HG02973 (cell line): ENCODE measurements around the gene TRAPPC8.
"Not testable (repeated sequence)": the region's sequence is repeated elsewhere in the genome, so short reads cannot be mapped to it uniquely, and the experiment has no call there.

ENCODE experiments used
- ATAC-seq: cut with Tn5 transposase; IDR thresholded peaks from one replicate; pipeline ENCODE4 v1.9.1; 2021; ENCODE audit warnings: moderate library complexity; ENCODE audit not compliant: unreplicated experiment

Gene TRAPPC8, protein sequence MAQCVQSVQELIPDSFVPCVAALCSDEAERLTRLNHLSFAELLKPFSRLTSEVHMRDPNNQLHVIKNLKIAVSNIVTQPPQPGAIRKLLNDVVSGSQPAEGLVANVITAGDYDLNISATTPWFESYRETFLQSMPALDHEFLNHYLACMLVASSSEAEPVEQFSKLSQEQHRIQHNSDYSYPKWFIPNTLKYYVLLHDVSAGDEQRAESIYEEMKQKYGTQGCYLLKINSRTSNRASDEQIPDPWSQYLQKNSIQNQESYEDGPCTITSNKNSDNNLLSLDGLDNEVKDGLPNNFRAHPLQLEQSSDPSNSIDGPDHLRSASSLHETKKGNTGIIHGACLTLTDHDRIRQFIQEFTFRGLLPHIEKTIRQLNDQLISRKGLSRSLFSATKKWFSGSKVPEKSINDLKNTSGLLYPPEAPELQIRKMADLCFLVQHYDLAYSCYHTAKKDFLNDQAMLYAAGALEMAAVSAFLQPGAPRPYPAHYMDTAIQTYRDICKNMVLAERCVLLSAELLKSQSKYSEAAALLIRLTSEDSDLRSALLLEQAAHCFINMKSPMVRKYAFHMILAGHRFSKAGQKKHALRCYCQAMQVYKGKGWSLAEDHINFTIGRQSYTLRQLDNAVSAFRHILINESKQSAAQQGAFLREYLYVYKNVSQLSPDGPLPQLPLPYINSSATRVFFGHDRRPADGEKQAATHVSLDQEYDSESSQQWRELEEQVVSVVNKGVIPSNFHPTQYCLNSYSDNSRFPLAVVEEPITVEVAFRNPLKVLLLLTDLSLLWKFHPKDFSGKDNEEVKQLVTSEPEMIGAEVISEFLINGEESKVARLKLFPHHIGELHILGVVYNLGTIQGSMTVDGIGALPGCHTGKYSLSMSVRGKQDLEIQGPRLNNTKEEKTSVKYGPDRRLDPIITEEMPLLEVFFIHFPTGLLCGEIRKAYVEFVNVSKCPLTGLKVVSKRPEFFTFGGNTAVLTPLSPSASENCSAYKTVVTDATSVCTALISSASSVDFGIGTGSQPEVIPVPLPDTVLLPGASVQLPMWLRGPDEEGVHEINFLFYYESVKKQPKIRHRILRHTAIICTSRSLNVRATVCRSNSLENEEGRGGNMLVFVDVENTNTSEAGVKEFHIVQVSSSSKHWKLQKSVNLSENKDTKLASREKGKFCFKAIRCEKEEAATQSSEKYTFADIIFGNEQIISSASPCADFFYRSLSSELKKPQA (N-terminal part only)

DNA sequence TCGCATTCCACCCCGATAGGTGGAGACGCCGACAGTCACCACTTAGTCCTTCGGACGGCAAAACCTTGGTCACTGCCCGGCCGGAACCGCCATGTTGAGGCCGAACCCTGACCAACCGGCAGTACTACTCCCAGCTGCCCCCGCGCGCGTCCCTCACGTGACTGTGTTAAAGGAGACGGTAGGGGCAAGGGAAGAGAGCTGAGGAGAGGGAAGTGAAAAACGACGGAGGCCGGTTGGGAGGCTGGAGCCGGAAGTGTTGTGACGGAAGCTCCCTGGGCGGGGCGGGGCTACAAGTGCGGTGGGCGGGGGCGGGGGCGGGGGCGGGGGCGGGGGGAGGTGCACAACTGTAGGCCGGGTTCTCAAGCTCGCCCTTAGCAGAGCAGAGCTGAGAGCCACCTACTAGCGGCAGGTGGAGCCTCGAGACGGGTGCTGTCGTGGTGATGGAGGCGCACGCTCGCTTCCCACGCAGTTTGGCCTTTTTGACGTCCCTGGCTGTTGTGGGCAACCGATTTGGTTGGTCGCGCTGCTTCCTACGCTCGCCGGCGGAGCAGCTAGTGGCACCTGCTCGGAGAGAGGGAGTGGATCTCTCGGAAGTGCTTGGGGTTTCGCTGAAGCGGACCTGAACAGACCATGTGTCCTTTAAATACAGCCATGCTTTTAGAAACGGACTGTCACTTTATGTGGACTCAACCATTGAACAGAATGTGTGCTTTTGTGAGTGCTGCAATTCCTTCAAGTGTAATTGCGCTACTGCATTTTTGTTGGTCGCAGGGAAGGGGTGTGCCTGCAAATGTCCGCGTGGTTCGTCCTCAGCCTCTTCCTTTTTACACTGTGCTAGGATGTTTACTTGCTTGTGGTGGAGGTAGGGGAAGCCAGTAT lies at the start of gene TRAPPC8:
Gene TRAPPC8 (minus strand): TSS at position 130 of the 879 bp plus-strand sequence. CDS start 364 bp downstream, outside the sequence.
- peak; percentile 77 for ATAC-seq

- ATAC-seq, result peak; percentile 96
Observed at GRCh38 chr18:31990823-31991222, 47.9 kb upstream of the TRAPPC8 start.

DNA sequence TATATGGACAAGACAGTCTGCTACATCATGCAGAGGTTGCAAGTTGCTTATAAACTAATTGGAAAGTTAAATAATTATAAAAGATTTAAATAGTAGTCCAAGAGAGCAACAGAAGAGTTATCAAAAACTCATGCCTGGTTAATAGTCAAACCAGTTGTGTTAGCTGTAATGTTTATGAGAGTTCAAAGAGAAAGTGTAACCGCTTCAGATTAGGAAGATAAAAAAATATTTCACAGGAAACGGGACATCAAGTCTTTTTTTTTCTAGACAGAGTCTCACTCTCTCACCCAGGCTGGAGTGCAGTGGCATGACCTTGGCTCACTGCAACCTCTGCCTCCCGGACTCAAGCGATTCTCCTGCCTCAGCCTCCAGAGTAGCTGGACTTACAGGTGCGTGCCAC lies 41.0 kb upstream of the TRAPPC8 start:
- ATAC-seq, result no peak

DNA sequence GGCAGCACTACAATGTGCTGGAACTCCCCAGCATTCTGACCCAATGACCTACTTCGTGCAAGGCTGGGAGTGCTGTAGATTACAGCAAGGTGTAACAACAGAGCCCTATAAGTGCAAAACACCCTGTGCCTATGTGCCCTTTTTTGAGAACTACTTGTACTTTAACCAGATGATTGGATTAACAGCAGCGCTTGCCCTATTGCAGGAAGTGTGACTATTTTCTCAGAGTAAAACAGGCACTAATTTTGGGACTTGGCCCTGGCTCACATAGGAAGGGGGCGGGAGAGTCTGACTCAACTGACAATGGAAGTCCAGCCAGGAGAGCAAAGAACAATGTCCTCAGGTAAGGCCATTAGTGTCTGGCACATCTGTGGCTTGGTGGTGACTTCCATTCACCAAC lies 40.1 kb upstream of the TRAPPC8 start:
- no peak for ATAC-seq

- ATAC-seq, result no peak
Observed at GRCh38 chr18:31980863-31981262, 37.9 kb upstream of the TRAPPC8 start.

- no peak for ATAC-seq
Observed at GRCh38 chr18:31979714-31980113, 36.8 kb upstream of the TRAPPC8 start.

DNA sequence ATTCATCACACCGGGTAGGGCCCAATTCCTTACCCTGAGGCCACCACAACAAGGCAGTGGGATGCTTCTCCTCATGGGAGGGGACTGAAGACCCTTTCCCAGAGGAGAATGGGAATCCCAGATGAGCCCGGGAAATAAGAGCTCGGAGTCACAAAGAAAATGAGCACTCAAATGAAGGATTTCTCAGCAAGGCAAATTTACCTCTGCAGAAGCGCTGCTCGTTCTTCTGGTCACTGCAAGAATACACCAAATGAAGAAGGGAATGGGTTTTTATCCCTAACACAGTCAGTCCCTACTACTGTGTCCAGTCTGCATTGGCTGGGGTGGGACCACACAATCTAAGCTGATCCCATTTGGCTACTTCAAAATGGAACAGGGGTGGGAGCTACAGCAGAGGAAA lies 35.7 kb upstream of the TRAPPC8 start:
- ATAC-seq, result no peak

DNA sequence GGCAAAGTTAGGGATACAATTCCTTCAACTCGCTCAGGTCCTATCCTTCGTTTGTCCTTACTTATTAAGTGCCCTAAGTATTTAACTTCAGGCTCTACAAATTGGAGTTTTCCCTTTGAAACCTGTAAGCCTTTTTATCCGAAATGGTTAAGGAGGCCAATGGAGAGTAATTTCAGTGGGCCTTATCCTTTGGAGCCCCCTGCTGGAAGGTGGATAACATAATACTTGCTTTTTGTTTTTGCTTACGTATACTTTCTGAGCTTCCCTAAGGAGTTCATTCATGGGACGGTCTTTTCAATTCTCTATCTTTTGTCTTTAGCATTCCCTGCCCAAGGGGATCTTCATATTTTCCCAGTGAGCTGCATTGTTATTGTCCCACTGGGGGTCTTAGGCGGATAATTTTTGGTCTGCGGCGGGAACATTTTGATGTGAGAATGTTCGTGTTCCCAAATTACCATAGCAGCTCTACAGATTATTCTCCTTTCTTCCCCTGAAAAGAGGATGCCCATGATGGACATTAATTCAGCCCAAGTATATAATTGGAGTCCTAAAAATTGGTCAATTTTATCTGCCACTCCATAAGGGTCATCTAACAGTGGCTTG lies 34.4 kb upstream of the TRAPPC8 start:
- no peak for ATAC-seq

DNA sequence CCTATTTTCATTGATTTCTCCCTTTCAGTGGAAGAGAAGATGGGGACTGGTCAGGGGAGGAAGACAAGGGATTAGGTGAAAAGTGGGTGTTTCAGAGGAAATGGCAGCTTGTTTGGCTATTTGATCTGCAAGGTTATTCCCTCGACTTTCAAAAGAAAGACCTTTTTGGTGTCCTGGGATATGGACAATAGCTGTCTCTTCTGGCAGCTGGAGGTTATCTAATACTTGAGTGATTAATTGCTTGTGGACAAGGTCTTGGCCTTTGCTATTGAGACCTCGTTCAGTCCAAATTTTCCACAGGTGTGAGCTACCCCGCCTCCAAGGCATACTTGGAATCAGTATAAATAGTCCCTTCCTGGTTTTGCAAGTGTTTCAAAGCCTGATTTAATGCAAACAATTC lies 33.3 kb upstream of the TRAPPC8 start:
- no peak for ATAC-seq

DNA sequence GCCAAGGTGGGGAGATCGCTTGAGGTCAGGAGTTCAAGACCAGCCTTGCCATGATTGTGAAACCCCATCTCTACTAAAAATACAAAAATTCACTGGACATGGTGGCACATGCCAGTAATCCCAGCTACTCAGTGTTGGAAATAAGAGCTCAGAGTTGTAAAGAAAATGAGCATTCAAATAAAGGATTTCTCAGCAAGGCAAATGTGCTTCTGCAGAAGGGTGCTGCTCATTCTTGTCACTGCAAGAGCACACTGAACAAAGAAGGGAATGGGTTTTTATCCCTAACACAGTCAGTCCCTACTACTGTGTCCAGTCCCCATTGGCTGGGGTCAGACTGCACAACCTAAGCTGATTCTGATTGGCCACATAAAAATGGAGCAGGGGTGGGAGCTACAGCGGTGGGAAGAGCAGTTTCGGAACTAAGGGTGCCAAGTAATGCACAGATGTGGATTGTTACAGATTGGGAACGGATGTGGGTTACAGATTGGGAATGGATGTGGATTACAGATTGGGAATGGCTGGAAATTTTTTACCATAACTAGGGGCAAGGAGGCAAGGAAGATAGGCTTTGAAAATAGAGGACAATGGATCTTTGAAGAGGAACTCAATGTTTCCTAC lies 31.1 kb upstream of the TRAPPC8 start:
- ATAC-seq, result no peak

DNA sequence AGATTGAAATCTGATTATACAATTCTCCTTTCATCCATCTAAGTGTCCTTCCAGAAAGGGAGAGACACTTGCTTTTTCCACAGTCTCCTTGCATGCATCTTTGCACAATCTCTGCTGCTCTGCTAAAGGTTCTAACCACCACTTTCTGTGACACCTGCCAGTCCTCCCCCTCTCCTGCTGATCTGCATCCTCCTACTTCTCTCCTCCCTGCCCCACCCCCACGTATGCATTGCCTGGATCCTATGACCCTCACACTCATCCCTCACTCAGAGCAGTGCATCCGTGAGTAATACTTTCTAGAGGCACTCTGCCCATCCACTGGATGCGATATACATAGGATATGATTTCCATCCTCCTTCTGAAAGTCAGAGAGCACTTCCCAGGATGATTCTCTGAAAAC lies 27.7 kb upstream of the TRAPPC8 start:
- ATAC-seq, result no peak

DNA sequence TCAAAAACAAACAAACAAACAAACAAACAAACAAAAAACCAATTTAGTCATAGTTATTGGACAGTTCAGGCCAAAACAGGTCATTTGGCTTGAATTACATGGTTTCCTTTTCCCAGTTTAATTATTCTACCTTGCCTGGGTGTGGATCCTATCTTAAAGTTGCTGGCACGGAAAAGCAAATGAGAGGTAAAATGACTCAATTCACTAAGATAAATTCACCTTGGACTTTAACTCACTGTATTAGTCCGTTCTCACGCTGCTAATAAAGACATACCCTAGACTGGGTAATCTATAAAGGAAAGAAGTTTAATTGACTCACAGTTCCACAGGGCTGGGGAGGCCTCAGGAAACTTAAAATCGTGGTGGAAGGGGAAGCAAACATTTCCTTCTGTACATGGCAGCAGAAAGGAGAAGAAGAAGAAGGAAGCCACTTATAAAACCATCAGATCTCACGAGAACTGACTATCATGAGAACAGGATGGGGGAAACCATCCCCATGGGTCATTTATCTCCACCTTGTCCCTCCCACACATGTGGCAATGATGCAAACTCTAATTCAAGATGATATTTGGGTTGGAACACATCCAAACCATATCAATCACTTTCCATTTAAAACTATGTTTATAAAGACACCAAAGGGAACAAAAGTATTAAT lies 22.5 kb upstream of the TRAPPC8 start:
- ATAC-seq, result no peak

- ATAC-seq, result no peak
Observed at GRCh38 chr18:31957728-31958127, 14.8 kb upstream of the TRAPPC8 start.

- ATAC-seq, result no peak
Observed at GRCh38 chr18:31954349-31954748, 11.4 kb upstream of the TRAPPC8 start.

GRCh38 chr18:31953699-31954098 lies 10.8 kb upstream of the TRAPPC8 start:
- ATAC-seq, result not testable (repeated sequence)

DNA sequence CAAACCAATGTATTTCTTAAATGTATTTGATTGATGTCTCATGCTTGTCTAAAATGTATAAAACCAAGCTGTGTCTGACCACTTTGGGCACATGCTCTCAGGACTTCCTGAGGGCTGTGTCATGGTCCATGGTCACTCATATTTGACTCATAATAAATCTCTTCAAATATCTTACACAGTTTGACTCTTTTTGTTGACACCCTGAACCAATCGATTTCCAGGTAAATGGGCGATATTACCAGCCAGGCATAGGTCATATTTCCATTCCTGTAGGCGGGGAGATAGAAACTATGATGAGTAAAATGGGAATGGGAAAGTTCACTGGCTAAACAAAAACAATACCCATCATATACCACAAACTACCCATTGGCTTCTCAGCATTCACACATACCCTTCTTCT lies 9.3 kb upstream of the TRAPPC8 start:
- ATAC-seq, result no peak

DNA sequence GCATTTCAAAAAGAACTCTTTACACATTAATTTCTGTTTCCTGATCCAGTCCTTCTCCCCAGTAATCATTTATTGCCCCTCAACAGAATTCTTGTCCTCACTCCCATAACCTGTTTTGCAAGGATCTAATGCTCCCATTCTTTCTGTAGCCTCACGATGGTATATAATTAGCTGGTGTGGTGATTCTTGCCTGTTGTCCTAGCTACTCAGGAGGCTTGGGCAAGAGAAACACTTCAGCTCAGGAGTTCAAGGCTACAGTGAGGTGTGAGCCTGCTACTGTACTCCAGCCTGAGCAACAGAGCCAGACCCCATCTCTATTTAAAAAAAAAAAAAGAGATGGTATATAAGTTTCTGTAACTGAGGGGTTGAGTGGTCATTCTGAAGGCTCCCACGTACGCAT lies 7.7 kb upstream of the TRAPPC8 start:
- ATAC-seq, result no peak

DNA sequence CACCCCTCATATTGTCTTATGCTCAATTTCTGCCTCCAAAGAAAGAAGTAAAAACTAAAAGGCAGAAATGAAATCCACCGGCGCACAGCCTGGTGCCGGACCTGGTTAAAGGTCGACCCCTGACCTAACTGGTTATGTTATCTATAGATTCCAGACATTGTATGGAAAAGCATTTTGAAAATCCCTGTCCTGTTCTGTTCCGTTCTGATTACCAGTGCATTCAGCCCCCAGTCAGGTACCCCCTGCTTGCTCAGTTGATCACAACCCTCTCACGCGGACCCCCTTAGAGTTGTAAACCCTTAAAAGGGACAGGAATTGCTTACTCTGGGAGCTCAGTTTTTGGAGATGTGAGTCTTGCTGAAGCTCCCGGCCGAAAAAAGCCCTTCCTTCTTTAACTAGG lies 5.4 kb upstream of the TRAPPC8 start:
- not testable (repeated sequence) for ATAC-seq
